Uterus (tissue), 4 donors: ENCODE data around the gene KRTAP4-9. TPM values are rescaled to one million over a fixed set of nuclear protein-coding genes. Genes with fewer than 3 reads are reported as not detected.
"Not testable (repeated sequence)": the region's sequence is repeated elsewhere in the genome, so short reads cannot be mapped to it uniquely, and the experiment has no call there.

Experiments used
- DNase-seq, 2 donors: peaks; one replicate each; pipeline ENCODE4 v3.0.0-alpha.2; 2019 to 2020
- H3K27ac ChIP-seq, 2 donors: fragments of 200-600 bp; sonication (generic); 1 replicate in 1 of 2; 2 replicates in 1 of 2; pipeline ENCODE4 v1.5.1; 2016 to 2018
- H3K27me3 ChIP-seq, 2 donors: fragments of 200-600 bp; sonication (generic); one replicate each; pipeline ENCODE4 v1.5.1; 2018 to 2019; ENCODE audit warnings: control low read depth in 1 of 2
- H3K36me3 ChIP-seq, 2 donors: fragments of 200-600 bp; sonication (generic); one replicate each; pipeline ENCODE4 v1.5.1; 2019; ENCODE audit warnings: control low read depth in 1 of 2
- H3K4me1 ChIP-seq, 2 donors: fragments of 200-600 bp; sonication (generic); one replicate each; pipeline ENCODE4 v1.5.1; 2018 to 2019; ENCODE audit warnings: control low read depth in 1 of 2
- H3K4me3 ChIP-seq, 2 donors: fragments of 200-600 bp; sonication (generic); 1 replicate in 1 of 2; 2 replicates in 1 of 2; pipeline ENCODE4 v1.5.1; 2018 to 2019; ENCODE audit warnings: mild to moderate bottlenecking in 1 of 2
- H3K9me3 ChIP-seq, 2 donors: fragments of 200-600 bp; sonication (generic); one replicate each; pipeline ENCODE4 v1.5.1; 2019; ENCODE audit warnings: control low read depth in 1 of 2
- CTCF ChIP-seq, 4 experiments: fragments of 200-600 bp in 2 of 4; fragments of 450-650 bp in 2 of 4; sonication (generic) in 2 of 4; IDR thresholded peaks; one replicate each; pipeline ENCODE4 v1.5.1; 2016 to 2019; ENCODE audit warnings: antibody characterized with exemption in 4 of 4, mild to moderate bottlenecking in 2 of 4, moderate library complexity in 1 of 4
- POLR2A ChIP-seq, 2 donors: fragments of 450-650 bp; IDR thresholded peaks; one replicate each; pipeline ENCODE4 v1.6.1; 2016; ENCODE audit warnings: antibody characterized with exemption in 2 of 2, mild to moderate bottlenecking in 1 of 2, moderate library complexity in 1 of 2
- intact Hi-C: fragments of 100-400 bp; cut with DNase I; formaldehyde crosslinking; loops from one replicate; pipeline ENCODE4 v1.15.1; 2023; ENCODE audit warnings: low total_unique reads
- total RNA-seq, 4 donors: library from RNA; depleted of rRNA in 3 of 4; stranded (reverse); fragments of >200 nt in 3 of 4; gene quantifications; one replicate each; pipeline versions ENCODE4 v1.1.0 to v1.2.4, GENCODE V29; 2014 to 2023
- donor health status: DM: yes; HTN: yes; CAD: no.

KRTAP4-9 gene
- total RNA-seq, 4 donors from 2014 or later = not detected

- DNase-seq = no peak
- Histone ChIP-seq H3K4me3 (no peak overlapping the region), H3K9me3 (no peaks in the 10 kb centered on the region), H3K4me1 (peaks cover 0 to 8% of the 10 kb centered on the region in 2 donors), H3K36me3 (no peaks in the 10 kb centered on the region), H3K27me3 (no peaks in the 10 kb centered on the region), H3K27ac (no peak overlapping the region)
- intact Hi-C loops = no loop called here
- TF ChIP-seq POLR2A (IDR thresholded peaks at IDR 0.05) (no peak), CTCF (IDR thresholded peaks at IDR 0.05) (no peak)
Measured at GRCh38 chr17:41063449-41063848, 41.7 kb upstream of the KRTAP4-9 start.

GRCh38 chr17:41064301-41064700, 40.9 kb upstream of the KRTAP4-9 start:
- no peaks in the 10 kb centered on the region for H3K27me3 ChIP-seq
- no peak overlapping the region for H3K27ac ChIP-seq
- no peak overlapping the region for H3K4me3 ChIP-seq
- no peaks in the 10 kb centered on the region for H3K36me3 ChIP-seq
- TF ChIP-seq CTCF (IDR thresholded peaks at IDR 0.05) = no peak
- TF ChIP-seq POLR2A (IDR thresholded peaks at IDR 0.05) = no peak
- intact Hi-C loops = no loop called here
- no peaks in the 10 kb centered on the region for H3K9me3 ChIP-seq
- H3K4me1 ChIP-seq = peaks cover 0 to 8% of the 10 kb centered on the region in 2 donors
- no peak for DNase-seq

- H3K27me3 ChIP-seq, H3K36me3 ChIP-seq, H3K27ac ChIP-seq, H3K4me3 ChIP-seq, H3K4me1 ChIP-seq, DNase-seq, H3K9me3 ChIP-seq, intact Hi-C loops: not testable (repeated sequence)
Measured at GRCh38 chr17:41065016-41065689, 40.0 kb upstream of the KRTAP4-9 start.

GRCh38 chr17:41065829-41066624, 39.2 kb upstream of the KRTAP4-9 start, which contains the start of gene KRTAP2-4:
Gene KRTAP2-4 (minus strand): TSS chr17:41065879. CDS start chr17:41065845, 34 bp downstream.
- no peak for DNase-seq
- Histone ChIP-seq H3K4me1 (peaks cover 0 to 8% of the 10 kb centered on the region in 2 donors), H3K9me3 (no peaks in the 10 kb centered on the region), H3K27ac (no peak within 1 kb of the TSS), H3K4me3 (no peak within 1 kb of the TSS), H3K27me3 (no peaks in the 10 kb centered on the region), H3K36me3 (no peaks in the 10 kb centered on the region)
- intact Hi-C loops = no loop called here
- TF ChIP-seq POLR2A (IDR thresholded peaks at IDR 0.05) (no peak), CTCF (IDR thresholded peaks at IDR 0.05) (no peak)

- no peak for TF ChIP-seq POLR2A (IDR thresholded peaks at IDR 0.05)
- TF ChIP-seq CTCF (IDR thresholded peaks at IDR 0.05) = no peak
- intact Hi-C loops = no loop called here
- peaks cover 0 to 3% of the 10 kb centered on the region in 2 donors for H3K4me1 ChIP-seq
- no peaks in the 10 kb centered on the region for H3K9me3 ChIP-seq
- DNase-seq = no peak
- no peaks in the 10 kb centered on the region for H3K27me3 ChIP-seq
- H3K27ac ChIP-seq = no peak overlapping the region
- no peaks in the 10 kb centered on the region for H3K36me3 ChIP-seq
- no peak overlapping the region for H3K4me3 ChIP-seq
Measured at GRCh38 chr17:41067281-41067680, 37.9 kb upstream of the KRTAP4-9 start.
